SK-MEL-5 (cell line): ENCODE results near the gene PVALEF. TPM values are rescaled to one million over a fixed set of nuclear protein-coding genes. Genes with fewer than 3 reads are reported as not detected.

ENCODE experiments used
- DNase-seq: peaks from one replicate; pipeline ENCODE4 v3.0.0-alpha.2; 2016; ENCODE audit warnings: low read depth, low spot score
- in situ Hi-C: cut with HindIII; loops from 2 replicates; pipeline ENCODE4 v1.10.0; 2016; ENCODE audit warnings: low sequenced_read_pairs, high pct_unique_total_duplicates, low pct_unique_long_range_greater_than_20kb
- total RNA-seq: library from RNA; depleted of rRNA; stranded (reverse); fragments of >200 nt; shearing (Covaris generic); gene quantifications from 2 replicates; pipeline ENCODE4 v1.2.3, GENCODE V29; 2014

PVALEF gene
- total RNA-seq, 1 experiment from 2014 or later: not detected

GRCh38 chr17:81197409-81197795 is 32.1 kb downstream of the PVALEF start:
- DNase-seq: no peak
- in situ Hi-C loops: no loop called here

GRCh38 chr17:81197831-81198490 is 32.7 kb downstream of the PVALEF start:
- no peak for DNase-seq
- in situ Hi-C loops: no loop called here

GRCh38 chr17:81198826-81199481 is 33.6 kb downstream of the PVALEF start:
- DNase-seq: no peak
- in situ Hi-C loops: no loop called here

- DNase-seq: no peak
Measured at GRCh38 chr17:81199482-81199830, 34.1 kb downstream of the PVALEF start.

GRCh38 chr17:81200201-81200600 is 34.9 kb downstream of the PVALEF start:
- no peak for DNase-seq
- in situ Hi-C loops: no loop called here

More at GRCh38 chr17:81199482-81199830, 34.1 kb downstream of the PVALEF start:
- in situ Hi-C loops: no loop called here

- in situ Hi-C loops: no loop called here
- peak; percentile 95 for DNase-seq
Measured at GRCh38 chr17:81200695-81201580, 35.6 kb downstream of the PVALEF start.

- no peak for DNase-seq
- in situ Hi-C loops: no loop called here
Measured at GRCh38 chr17:81202318-81202717, 37.0 kb downstream of the PVALEF start.

- in situ Hi-C loops: no loop called here
- DNase-seq: no peak
Measured at GRCh38 chr17:81203136-81203535, 37.8 kb downstream of the PVALEF start.

- DNase-seq: no peak
- in situ Hi-C loops: no loop called here
Measured at GRCh38 chr17:81204578-81204977, 39.3 kb downstream of the PVALEF start.

- DNase-seq: no peak
- in situ Hi-C loops: no loop called here
Measured at GRCh38 chr17:81206166-81206565, 40.9 kb downstream of the PVALEF start.

- in situ Hi-C loops: no loop called here
Measured at GRCh38 chr17:81206657-81207056, 41.4 kb downstream of the PVALEF start.

GRCh38 chr17:81207610-81208581 is 42.6 kb downstream of the PVALEF start:
- in situ Hi-C loops: no loop called here
- no peak for DNase-seq

More at GRCh38 chr17:81206657-81207056, 41.4 kb downstream of the PVALEF start:
- DNase-seq: no peak

- no peak for DNase-seq
- in situ Hi-C loops: no loop called here
Measured at GRCh38 chr17:81208651-81209050, 43.3 kb downstream of the PVALEF start.

GRCh38 chr17:81209141-81209540 is 43.8 kb downstream of the PVALEF start:
- no peak for DNase-seq
- in situ Hi-C loops: no loop called here

- in situ Hi-C loops: no loop called here
- no peak for DNase-seq
Measured at GRCh38 chr17:81210466-81210865, 45.2 kb downstream of the PVALEF start.

GRCh38 chr17:81210868-81211267 is 45.6 kb downstream of the PVALEF start:
- no peak for DNase-seq
- in situ Hi-C loops: no loop called here

- no peak for DNase-seq
- in situ Hi-C loops: no loop called here
Measured at GRCh38 chr17:81212365-81212764, 47.1 kb downstream of the PVALEF start.
